SK-N-SH treated with all-trans-retinoic acid at 6 μM for 48 hours (cell line): Measurements from ENCODE around the gene TRABD2B.

Source experiments
- ARNTL ChIP-seq: fragments of 450-650 bp; formaldehyde crosslinking; IDR thresholded peaks from 2 replicates; pipeline ENCODE4 v1.5.0; 2020; ENCODE audit warnings: low read depth, mild to moderate bottlenecking, moderate library complexity, borderline replicate concordance
- BACH2 ChIP-seq: fragments of 250-450 bp; sonication (Bioruptor Pico); IDR thresholded peaks from 2 replicates; pipeline ENCODE4 v1.9.0; 2021; ENCODE audit warnings: mild to moderate bottlenecking, borderline replicate concordance
- ISL1 ChIP-seq: fragments of 250-450 bp; sonication (Bioruptor Pico); IDR thresholded peaks from 2 replicates; pipeline ENCODE4 v2.1.2; 2022; ENCODE audit warnings: mild to moderate bottlenecking, moderate library complexity
- OSR1 ChIP-seq: fragments of 250-450 bp; sonication (Bioruptor Pico); IDR thresholded peaks from 2 replicates; pipeline ENCODE4 v1.8.0; 2022; ENCODE audit warnings: moderate library complexity, mild to moderate bottlenecking, inconsistent platforms
- TOX ChIP-seq: fragments of 250-450 bp; sonication (Bioruptor Pico); IDR thresholded peaks from 2 replicates; pipeline ENCODE4 v1.8.0; 2021; ENCODE audit warnings: mild to moderate bottlenecking, moderate library complexity, borderline replicate concordance
- ZFP3 ChIP-seq: fragments of 250-450 bp; sonication (Bioruptor Pico); IDR thresholded peaks from 2 replicates; pipeline ENCODE4 v1.5.0; 2020; ENCODE audit warnings: mild to moderate bottlenecking, moderate library complexity
- TF ChIP-seq, protein P1 (sequence below): fragments of 250-450 bp; sonication (Bioruptor Pico); IDR thresholded peaks from 2 replicates; pipeline ENCODE4 v1.5.1; 2020; ENCODE audit warnings: low read depth, mild to moderate bottlenecking, moderate library complexity
- TF ChIP-seq, protein P2 (sequence below): fragments of 250-450 bp; sonication (Bioruptor Pico); IDR thresholded peaks from 2 replicates; pipeline ENCODE4 v1.8.0; 2020; ENCODE audit warnings: mild to moderate bottlenecking, moderate library complexity, borderline replicate concordance
- TF ChIP-seq, protein P3 (sequence below): fragments of 250-450 bp; sonication (Bioruptor Pico); IDR thresholded peaks from 2 replicates; pipeline ENCODE4 v1.5.0; 2020; ENCODE audit warnings: mild to moderate bottlenecking, moderate library complexity

DNA sequence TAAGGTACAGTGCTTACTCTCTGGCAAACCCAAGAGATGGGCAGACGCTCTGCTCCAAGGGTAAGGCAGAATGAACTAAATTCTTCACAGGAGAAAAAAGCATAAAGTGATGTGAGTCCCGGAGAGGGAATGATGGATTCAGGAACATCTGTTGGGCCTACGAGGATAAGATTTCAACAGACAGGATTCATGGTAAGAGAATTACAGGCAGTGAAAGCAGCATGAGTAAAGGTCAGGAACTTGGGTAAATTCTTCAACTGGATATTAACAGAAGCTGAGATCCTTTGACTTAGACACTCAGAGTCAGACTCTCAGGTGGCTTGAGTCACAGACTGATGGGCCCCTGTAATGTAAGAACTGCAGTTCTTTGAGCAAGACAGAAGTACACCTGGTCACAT lies 152.6 kb downstream of the TRABD2B start:
- TF ChIP-seq BACH2 (CRISPR knock-in tag) (no peak), ARNTL (no peak), ZFP3 (CRISPR knock-in tag) (no peak), OSR1 (no peak), ISL1 (CRISPR knock-in tag) (no peak), TOX (no peak)
- TF ChIP-seq, protein P1, sequence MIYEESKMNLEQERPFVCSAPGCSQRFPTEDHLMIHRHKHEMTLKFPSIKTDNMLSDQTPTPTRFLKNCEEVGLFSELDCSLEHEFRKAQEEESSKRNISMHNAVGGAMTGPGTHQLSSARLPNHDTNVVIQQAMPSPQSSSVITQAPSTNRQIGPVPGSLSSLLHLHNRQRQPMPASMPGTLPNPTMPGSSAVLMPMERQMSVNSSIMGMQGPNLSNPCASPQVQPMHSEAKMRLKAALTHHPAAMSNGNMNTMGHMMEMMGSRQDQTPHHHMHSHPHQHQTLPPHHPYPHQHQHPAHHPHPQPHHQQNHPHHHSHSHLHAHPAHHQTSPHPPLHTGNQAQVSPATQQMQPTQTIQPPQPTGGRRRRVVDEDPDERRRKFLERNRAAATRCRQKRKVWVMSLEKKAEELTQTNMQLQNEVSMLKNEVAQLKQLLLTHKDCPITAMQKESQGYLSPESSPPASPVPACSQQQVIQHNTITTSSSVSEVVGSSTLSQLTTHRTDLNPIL (CRISPR knock-in tag) = no peak
- TF ChIP-seq, protein P2, sequence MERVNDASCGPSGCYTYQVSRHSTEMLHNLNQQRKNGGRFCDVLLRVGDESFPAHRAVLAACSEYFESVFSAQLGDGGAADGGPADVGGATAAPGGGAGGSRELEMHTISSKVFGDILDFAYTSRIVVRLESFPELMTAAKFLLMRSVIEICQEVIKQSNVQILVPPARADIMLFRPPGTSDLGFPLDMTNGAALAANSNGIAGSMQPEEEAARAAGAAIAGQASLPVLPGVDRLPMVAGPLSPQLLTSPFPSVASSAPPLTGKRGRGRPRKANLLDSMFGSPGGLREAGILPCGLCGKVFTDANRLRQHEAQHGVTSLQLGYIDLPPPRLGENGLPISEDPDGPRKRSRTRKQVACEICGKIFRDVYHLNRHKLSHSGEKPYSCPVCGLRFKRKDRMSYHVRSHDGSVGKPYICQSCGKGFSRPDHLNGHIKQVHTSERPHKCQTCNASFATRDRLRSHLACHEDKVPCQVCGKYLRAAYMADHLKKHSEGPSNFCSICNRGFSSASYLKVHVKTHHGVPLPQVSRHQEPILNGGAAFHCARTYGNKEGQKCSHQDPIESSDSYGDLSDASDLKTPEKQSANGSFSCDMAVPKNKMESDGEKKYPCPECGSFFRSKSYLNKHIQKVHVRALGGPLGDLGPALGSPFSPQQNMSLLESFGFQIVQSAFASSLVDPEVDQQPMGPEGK (CRISPR knock-in tag) = no peak
- TF ChIP-seq, protein P3, sequence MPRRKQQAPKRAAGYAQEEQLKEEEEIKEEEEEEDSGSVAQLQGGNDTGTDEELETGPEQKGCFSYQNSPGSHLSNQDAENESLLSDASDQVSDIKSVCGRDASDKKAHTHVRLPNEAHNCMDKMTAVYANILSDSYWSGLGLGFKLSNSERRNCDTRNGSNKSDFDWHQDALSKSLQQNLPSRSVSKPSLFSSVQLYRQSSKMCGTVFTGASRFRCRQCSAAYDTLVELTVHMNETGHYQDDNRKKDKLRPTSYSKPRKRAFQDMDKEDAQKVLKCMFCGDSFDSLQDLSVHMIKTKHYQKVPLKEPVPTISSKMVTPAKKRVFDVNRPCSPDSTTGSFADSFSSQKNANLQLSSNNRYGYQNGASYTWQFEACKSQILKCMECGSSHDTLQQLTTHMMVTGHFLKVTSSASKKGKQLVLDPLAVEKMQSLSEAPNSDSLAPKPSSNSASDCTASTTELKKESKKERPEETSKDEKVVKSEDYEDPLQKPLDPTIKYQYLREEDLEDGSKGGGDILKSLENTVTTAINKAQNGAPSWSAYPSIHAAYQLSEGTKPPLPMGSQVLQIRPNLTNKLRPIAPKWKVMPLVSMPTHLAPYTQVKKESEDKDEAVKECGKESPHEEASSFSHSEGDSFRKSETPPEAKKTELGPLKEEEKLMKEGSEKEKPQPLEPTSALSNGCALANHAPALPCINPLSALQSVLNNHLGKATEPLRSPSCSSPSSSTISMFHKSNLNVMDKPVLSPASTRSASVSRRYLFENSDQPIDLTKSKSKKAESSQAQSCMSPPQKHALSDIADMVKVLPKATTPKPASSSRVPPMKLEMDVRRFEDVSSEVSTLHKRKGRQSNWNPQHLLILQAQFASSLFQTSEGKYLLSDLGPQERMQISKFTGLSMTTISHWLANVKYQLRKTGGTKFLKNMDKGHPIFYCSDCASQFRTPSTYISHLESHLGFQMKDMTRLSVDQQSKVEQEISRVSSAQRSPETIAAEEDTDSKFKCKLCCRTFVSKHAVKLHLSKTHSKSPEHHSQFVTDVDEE (CRISPR knock-in tag) = no peak
